HEK293 (cell line): Measurements from ENCODE around the gene RBM42.
A peak's percentile ranks its signal among the peaks of the same experiment; 100 is the strongest.

Experiments
- BCL6B ChIP-seq: fragments of 450-650 bp; formaldehyde crosslinking; IDR thresholded peaks from 2 replicates; pipeline ENCODE4 v1.5.1; 2017; ENCODE audit warnings: missing biosample characterization, missing genetic modification characterization
- FEZF1 ChIP-seq: fragments of 450-650 bp; formaldehyde crosslinking; IDR thresholded peaks from 2 replicates; pipeline ENCODE4 v1.5.1; 2016; ENCODE audit warnings: missing biosample characterization, missing genetic modification characterization
- GFI1B ChIP-seq: fragments of 450-650 bp; formaldehyde crosslinking; IDR thresholded peaks from 2 replicates; pipeline ENCODE4 v1.5.1; 2016; ENCODE audit warnings: missing biosample characterization, missing genetic modification characterization
- GLI2 ChIP-seq: fragments of 450-650 bp; formaldehyde crosslinking; IDR thresholded peaks from 2 replicates; pipeline ENCODE4; 2017; ENCODE audit warnings: missing biosample characterization, missing genetic modification characterization, low read depth, borderline replicate concordance
- GLI4 ChIP-seq: fragments of 450-650 bp; formaldehyde crosslinking; IDR thresholded peaks from 2 replicates; pipeline ENCODE4 v1.5.1; 2016; ENCODE audit warnings: missing biosample characterization, missing genetic modification characterization
- GLIS1 ChIP-seq: fragments of 450-650 bp; formaldehyde crosslinking; IDR thresholded peaks from 2 replicates; pipeline ENCODE4 v1.5.1; 2016; ENCODE audit warnings: missing biosample characterization, missing genetic modification characterization
- HOXA7 ChIP-seq: sonication (generic); formaldehyde crosslinking; IDR thresholded peaks from 2 replicates; pipeline ENCODE4 v1.8.1; 2022; ENCODE audit warnings: missing genetic modification reagents, borderline replicate concordance
- HOXD13 ChIP-seq: sonication (generic); formaldehyde crosslinking; IDR thresholded peaks from 2 replicates; pipeline ENCODE4 v1.8.0; 2022; ENCODE audit warnings: missing genetic modification reagents, borderline replicate concordance
- KLF16 ChIP-seq: fragments of 450-650 bp; formaldehyde crosslinking; IDR thresholded peaks from 2 replicates; pipeline ENCODE4 v1.5.1; 2017; ENCODE audit warnings: missing biosample characterization, missing genetic modification characterization
- SP2 ChIP-seq: fragments of 450-650 bp; formaldehyde crosslinking; IDR thresholded peaks from 2 replicates; pipeline ENCODE4 v1.5.1; 2016; ENCODE audit warnings: missing biosample characterization, missing genetic modification characterization
- WT1 ChIP-seq: fragments of 450-650 bp; formaldehyde crosslinking; IDR thresholded peaks from 2 replicates; pipeline ENCODE4 v1.5.1; 2016; ENCODE audit warnings: missing biosample characterization, missing genetic modification characterization
- YY2 ChIP-seq: fragments of 450-650 bp; formaldehyde crosslinking; IDR thresholded peaks from 2 replicates; pipeline ENCODE4 v1.5.1; 2016; ENCODE audit warnings: missing biosample characterization, missing genetic modification characterization
- ZBTB17 ChIP-seq: fragments of 450-650 bp; formaldehyde crosslinking; IDR thresholded peaks from 2 replicates; pipeline ENCODE4 v1.5.1; 2016; ENCODE audit warnings: missing biosample characterization, missing genetic modification characterization
- ZIC2 ChIP-seq: fragments of 450-650 bp; formaldehyde crosslinking; IDR thresholded peaks from 2 replicates; pipeline ENCODE4 v1.5.1; 2016; ENCODE audit warnings: missing biosample characterization, missing genetic modification characterization
- ZNF133 ChIP-seq: fragments of 450-650 bp; formaldehyde crosslinking; IDR thresholded peaks from 2 replicates; pipeline ENCODE4 v1.5.1; 2016; ENCODE audit warnings: missing biosample characterization, missing genetic modification characterization
- ZNF174 ChIP-seq: fragments of 450-650 bp; formaldehyde crosslinking; IDR thresholded peaks from 2 replicates; pipeline ENCODE4 v1.5.0; 2017; ENCODE audit warnings: missing biosample characterization, mild to moderate bottlenecking, missing genetic modification characterization
- ZNF19 ChIP-seq: fragments of 450-650 bp; formaldehyde crosslinking; IDR thresholded peaks from 2 replicates; pipeline ENCODE4; 2016; ENCODE audit warnings: missing biosample characterization, missing genetic modification characterization, low read depth
- ZNF202 ChIP-seq: fragments of 450-650 bp; formaldehyde crosslinking; IDR thresholded peaks from 2 replicates; pipeline ENCODE4 v1.5.1; 2016; ENCODE audit warnings: missing biosample characterization, missing genetic modification characterization, borderline replicate concordance
- ZNF24 ChIP-seq: fragments of 450-650 bp; formaldehyde crosslinking; IDR thresholded peaks from 2 replicates; pipeline ENCODE4 v1.5.1; 2016; ENCODE audit warnings: missing biosample characterization, missing genetic modification characterization
- ZNF274 ChIP-seq, 2 experiments: fragments of 200-500 bp in 1 of 2; fragments of 450-650 bp in 1 of 2; sonication (Bioruptor generic) in 1 of 2; formaldehyde crosslinking in 1 of 2; IDR thresholded peaks; 2 replicates each; pipeline versions ENCODE4 v1.5.1 to v1.6.1; 2014 to 2016; ENCODE audit warnings: borderline replicate concordance in 1 of 2, inconsistent platforms in 1 of 2, low read length in 1 of 2, missing biosample characterization in 1 of 2, missing genetic modification characterization in 1 of 2
- ZNF311 ChIP-seq: fragments of 450-650 bp; formaldehyde crosslinking; IDR thresholded peaks from 2 replicates; pipeline ENCODE4 v1.5.1; 2017; ENCODE audit warnings: missing biosample characterization, missing genetic modification characterization, borderline replicate concordance
- ZNF350 ChIP-seq: fragments of 450-650 bp; formaldehyde crosslinking; IDR thresholded peaks from 2 replicates; pipeline ENCODE4 v1.5.0; 2017; ENCODE audit warnings: missing biosample characterization, mild to moderate bottlenecking, missing genetic modification characterization
- ZNF354C ChIP-seq: fragments of 450-650 bp; formaldehyde crosslinking; IDR thresholded peaks from 2 replicates; pipeline ENCODE4 v1.5.1; 2016; ENCODE audit warnings: missing biosample characterization, missing genetic modification characterization, low read depth, borderline replicate concordance
- ZNF398 ChIP-seq: fragments of 450-650 bp; formaldehyde crosslinking; IDR thresholded peaks from 2 replicates; pipeline ENCODE4 v1.5.1; 2017; ENCODE audit warnings: missing biosample characterization, missing genetic modification characterization
- ZNF48 ChIP-seq: fragments of 450-650 bp; formaldehyde crosslinking; IDR thresholded peaks from 2 replicates; pipeline ENCODE4 v1.5.1; 2016; ENCODE audit warnings: missing biosample characterization, missing genetic modification characterization
- ZNF501 ChIP-seq: fragments of 450-650 bp; formaldehyde crosslinking; IDR thresholded peaks from 2 replicates; pipeline ENCODE4 v1.5.1; 2016; ENCODE audit warnings: missing biosample characterization, missing genetic modification characterization
- ZNF529 ChIP-seq: fragments of 450-650 bp; formaldehyde crosslinking; IDR thresholded peaks from 2 replicates; pipeline ENCODE4 v1.5.1; 2017; ENCODE audit warnings: missing genetic modification characterization, missing biosample characterization; ENCODE audit not compliant: insufficient replicate concordance
- ZNF561 ChIP-seq: fragments of 450-650 bp; IDR thresholded peaks from 2 replicates; pipeline ENCODE4 v1.5.1; 2018; ENCODE audit warnings: missing biosample characterization, missing genetic modification characterization, borderline replicate concordance
- ZNF596 ChIP-seq: fragments of 450-650 bp; IDR thresholded peaks from 2 replicates; pipeline ENCODE4 v1.5.0; 2018; ENCODE audit warnings: missing biosample characterization, mild to moderate bottlenecking, missing genetic modification characterization, moderate library complexity
- ZNF624 ChIP-seq: fragments of 450-650 bp; formaldehyde crosslinking; IDR thresholded peaks from 2 replicates; pipeline ENCODE4 v1.5.1; 2017; ENCODE audit warnings: missing biosample characterization, missing genetic modification characterization
- ZNF791 ChIP-seq: fragments of 450-650 bp; formaldehyde crosslinking; IDR thresholded peaks from 2 replicates; pipeline ENCODE4 v1.5.1; 2016; ENCODE audit warnings: missing biosample characterization, missing genetic modification characterization
- ZNF843 ChIP-seq: fragments of 450-650 bp; formaldehyde crosslinking; IDR thresholded peaks from 2 replicates; pipeline ENCODE4 v1.5.1; 2016; ENCODE audit warnings: missing biosample characterization, missing genetic modification characterization
- TF ChIP-seq, protein P1 (sequence below): fragments of 450-650 bp; formaldehyde crosslinking; IDR thresholded peaks from 2 replicates; pipeline ENCODE4 v1.5.1; 2016; ENCODE audit warnings: missing biosample characterization, missing genetic modification characterization
- TF ChIP-seq, protein P2 (sequence below): fragments of 450-650 bp; formaldehyde crosslinking; IDR thresholded peaks from 2 replicates; pipeline ENCODE4 v1.5.1; 2016; ENCODE audit warnings: missing biosample characterization, missing genetic modification characterization

The RBM42 gene

DNA sequence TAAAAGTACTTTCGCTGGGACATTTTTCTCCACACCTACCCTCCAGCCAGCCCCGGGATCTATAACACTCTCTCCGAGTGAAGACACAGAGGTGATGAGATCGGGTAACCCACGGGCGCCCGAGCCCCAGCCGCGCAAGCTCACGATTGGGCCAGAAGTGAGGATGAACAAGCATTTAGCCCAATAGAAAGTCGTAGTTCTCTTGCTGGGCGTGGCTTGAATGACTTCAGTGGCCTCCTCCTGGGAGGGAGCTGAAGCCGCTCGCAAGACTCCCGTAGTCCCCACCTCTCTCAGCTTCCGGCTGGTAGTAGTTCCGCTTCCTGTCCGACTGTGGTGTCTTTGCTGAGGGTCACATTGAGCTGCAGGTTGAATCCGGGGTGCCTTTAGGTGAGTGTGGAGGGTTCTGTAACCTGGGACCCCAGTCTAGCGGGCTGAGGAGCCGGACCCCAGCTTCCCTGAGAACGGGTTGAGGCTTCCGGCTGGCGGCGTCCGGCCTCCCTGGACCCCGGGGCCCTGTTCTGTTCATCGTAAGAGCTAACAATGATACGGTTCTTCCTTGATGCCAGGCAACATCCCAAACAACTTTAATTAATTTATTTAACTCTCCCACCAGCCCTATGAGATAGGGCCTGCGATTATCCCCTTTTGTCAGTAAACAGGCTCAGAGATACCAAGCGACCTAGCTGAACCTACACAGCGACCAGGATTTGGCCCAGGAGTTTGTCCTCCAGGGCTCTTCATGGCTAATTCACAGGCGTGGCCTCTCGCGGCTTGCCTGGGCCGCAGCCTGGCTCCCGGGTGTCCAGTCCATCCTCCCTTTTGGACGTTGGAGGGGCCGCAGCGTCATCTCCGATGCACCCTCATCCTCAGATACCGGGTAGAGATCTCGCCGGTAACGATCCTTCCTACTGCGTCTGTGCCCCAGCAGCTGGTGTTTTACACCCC, 19.5 kb downstream of the RBM42 start, which contains the start of gene COX6B1 (continued):
- TF ChIP-seq ZNF174 (tag by site-specific recombination) = no peak
- peak; percentile 85 for TF ChIP-seq ZBTB17
- no peak for TF ChIP-seq HOXA7 (CRISPR knock-in tag)
- no peak for TF ChIP-seq BCL6B (tag by site-specific recombination)
- 0 out of 2 replicates have a peak, but pooled peaks have one; percentile 5 for TF ChIP-seq GFI1B (tag by site-specific recombination)
- no peak for TF ChIP-seq FEZF1 (tag by site-specific recombination)
- TF ChIP-seq ZNF398 (tag by site-specific recombination) = no peak
- no peak for TF ChIP-seq GLI4 (tag by site-specific recombination)
- TF ChIP-seq ZIC2 (tag by site-specific recombination) = peak; percentile 86
- no peak for TF ChIP-seq ZNF274 (IDR thresholded peaks at IDR 0.05; ENCODE audit: low read length)
- no peak for TF ChIP-seq ZNF274 (tag by site-specific recombination; IDR thresholded peaks at IDR 0.05; ENCODE audit: borderline replicate concordance)
- no peak for TF ChIP-seq ZNF19 (tag by site-specific recombination)
- TF ChIP-seq ZNF501 (tag by site-specific recombination) = peak; percentile 55; the same call in 1 of the 2 replicates
- no peak for TF ChIP-seq ZNF624 (tag by site-specific recombination)
- no peak for TF ChIP-seq ZNF529
- TF ChIP-seq ZNF354C = no peak
- TF ChIP-seq ZNF133 (tag by site-specific recombination) = no peak
- TF ChIP-seq ZNF791 (tag by site-specific recombination) = no peak
- TF ChIP-seq ZNF48 (tag by site-specific recombination) = no peak
- peak; percentile 75; the same call in 1 of the 2 replicates for TF ChIP-seq GLIS1 (tag by site-specific recombination)
- no peak for TF ChIP-seq YY2 (tag by site-specific recombination)
- TF ChIP-seq SP2 (tag by site-specific recombination) = peak; percentile 100
- TF ChIP-seq HOXD13 (CRISPR knock-in tag) = no peak
- TF ChIP-seq ZNF843 = no peak; the same call in 1 of the 2 replicates
- TF ChIP-seq, protein P1, sequence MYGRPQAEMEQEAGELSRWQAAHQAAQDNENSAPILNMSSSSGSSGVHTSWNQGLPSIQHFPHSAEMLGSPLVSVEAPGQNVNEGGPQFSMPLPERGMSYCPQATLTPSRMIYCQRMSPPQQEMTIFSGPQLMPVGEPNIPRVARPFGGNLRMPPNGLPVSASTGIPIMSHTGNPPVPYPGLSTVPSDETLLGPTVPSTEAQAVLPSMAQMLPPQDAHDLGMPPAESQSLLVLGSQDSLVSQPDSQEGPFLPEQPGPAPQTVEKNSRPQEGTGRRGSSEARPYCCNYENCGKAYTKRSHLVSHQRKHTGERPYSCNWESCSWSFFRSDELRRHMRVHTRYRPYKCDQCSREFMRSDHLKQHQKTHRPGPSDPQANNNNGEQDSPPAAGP (tag by site-specific recombination) = no peak; the same call in 1 of the 2 replicates
- TF ChIP-seq ZNF596 (tag by site-specific recombination) = no peak
- TF ChIP-seq ZNF311 (tag by site-specific recombination) = no peak
- no peak for TF ChIP-seq ZNF202 (tag by site-specific recombination)
- TF ChIP-seq ZNF24 = no peak; the same call in 1 of the 2 replicates
- TF ChIP-seq ZNF561 = no peak; the same call in 1 of the 2 replicates
- TF ChIP-seq KLF16 (tag by site-specific recombination) = peak; percentile 64; the same call in 1 of the 2 replicates
- TF ChIP-seq WT1 = no peak
- TF ChIP-seq, protein P2, sequence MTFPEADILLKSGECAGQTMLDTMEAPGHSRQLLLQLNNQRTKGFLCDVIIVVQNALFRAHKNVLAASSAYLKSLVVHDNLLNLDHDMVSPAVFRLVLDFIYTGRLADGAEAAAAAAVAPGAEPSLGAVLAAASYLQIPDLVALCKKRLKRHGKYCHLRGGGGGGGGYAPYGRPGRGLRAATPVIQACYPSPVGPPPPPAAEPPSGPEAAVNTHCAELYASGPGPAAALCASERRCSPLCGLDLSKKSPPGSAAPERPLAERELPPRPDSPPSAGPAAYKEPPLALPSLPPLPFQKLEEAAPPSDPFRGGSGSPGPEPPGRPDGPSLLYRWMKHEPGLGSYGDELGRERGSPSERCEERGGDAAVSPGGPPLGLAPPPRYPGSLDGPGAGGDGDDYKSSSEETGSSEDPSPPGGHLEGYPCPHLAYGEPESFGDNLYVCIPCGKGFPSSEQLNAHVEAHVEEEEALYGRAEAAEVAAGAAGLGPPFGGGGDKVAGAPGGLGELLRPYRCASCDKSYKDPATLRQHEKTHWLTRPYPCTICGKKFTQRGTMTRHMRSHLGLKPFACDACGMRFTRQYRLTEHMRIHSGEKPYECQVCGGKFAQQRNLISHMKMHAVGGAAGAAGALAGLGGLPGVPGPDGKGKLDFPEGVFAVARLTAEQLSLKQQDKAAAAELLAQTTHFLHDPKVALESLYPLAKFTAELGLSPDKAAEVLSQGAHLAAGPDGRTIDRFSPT = no peak
- no peak for TF ChIP-seq ZNF350 (tag by site-specific recombination)
- no peak for TF ChIP-seq GLI2 (tag by site-specific recombination)
